Heart right ventricle (tissue), 16 donors: ENCODE results near the gene ALKBH2. TPM values are rescaled to one million over a fixed set of nuclear protein-coding genes. Genes with fewer than 3 reads are reported as not detected.
A peak's percentile ranks its signal among the peaks of the same experiment; 100 is the strongest.

Experiments used
- ATAC-seq, 8 donors: fragments of 200-7000 bp; cut with Tn5 transposase; one replicate each; pipeline ENCODE4 v1.9.1; 2020; ENCODE audit warnings: mild to moderate bottlenecking in 8 of 8, moderate library complexity in 8 of 8, moderate number of reproducible peaks in 1 of 8
- DNase-seq, 2 donors: peaks; one replicate each; pipeline ENCODE4 v3.0.0-alpha.2; 2020
- H3K27ac ChIP-seq, 10 donors: fragments of 200-600 bp; sonication (generic) in 2 of 10; one replicate each; pipeline versions ENCODE4 v1.5.0 to v1.8.0; 2020 to 2022; ENCODE audit warnings: mild to moderate bottlenecking in 3 of 10
- H3K27me3 ChIP-seq, 7 donors: fragments of 200-600 bp; one replicate each; pipeline ENCODE4 v1.8.0; 2021 to 2022; ENCODE audit warnings: mild to moderate bottlenecking in 2 of 7
- H3K36me3 ChIP-seq, 9 donors: fragments of 200-600 bp; sonication (generic) in 1 of 9; one replicate each; pipeline versions ENCODE4 v1.5.0 to v1.8.0; 2020 to 2022; ENCODE audit warnings: mild to moderate bottlenecking in 2 of 9
- H3K4me1 ChIP-seq, 9 donors: fragments of 200-600 bp; sonication (generic) in 1 of 9; one replicate each; pipeline versions ENCODE4 v1.5.0 to v1.8.0; 2020 to 2022; ENCODE audit warnings: mild to moderate bottlenecking in 4 of 9
- H3K4me3 ChIP-seq, 10 donors: fragments of 200-600 bp; sonication (generic) in 2 of 10; one replicate each; pipeline versions ENCODE4 v1.5.0 to v1.8.0; 2020 to 2022; ENCODE audit warnings: mild to moderate bottlenecking in 7 of 10, moderate library complexity in 2 of 10
- H3K9me3 ChIP-seq, 11 donors: fragments of 200-600 bp in 10 of 11; sonication (generic) in 2 of 11; one replicate each; pipeline versions ENCODE4 v1.5.0 to v1.8.0; 2013 to 2022; ENCODE audit warnings: mild to moderate bottlenecking in 2 of 11, control low read depth in 1 of 11, moderate library complexity in 1 of 11
- WGBS, 2 donors: extraction: QIAGEN DNeasy Blood & Tissue Kit; methylation state at CpG; one replicate each; pipeline ENCODE4 v1.1.7; 2013; ENCODE audit warnings: inconsistent platforms in 1 of 2; 5-methylcytosine and 5-hydroxymethylcytosine counted together
- intact Hi-C, 10 donors: fragments of 100-400 bp; cut with DNase I; formaldehyde crosslinking; loops; one replicate each; pipeline versions ENCODE4 v1.11.1 to v1.14.2; 2022
- polyA plus RNA-seq, 2 donors: library from polyadenylated mRNA; stranded (reverse); fragments of 200-250 nt; gene quantifications; one replicate each; pipeline ENCODE4 v1.2.3, GENCODE V29; 2013
- total RNA-seq, 10 donors: library from RNA; stranded (reverse); fragmentation: NEBNext Ultra II Directional in 3 of 10; extraction: Animal tissue kit (Norgen Biotek cat#: 25700) in 3 of 10; gene quantifications; one replicate each; pipeline versions ENCODE4 v1.2.1 to v1.2.4, GENCODE V29; 2021 to 2023
- TF ChIP-seq, protein P1 (sequence below), 9 donors: fragments of 200-600 bp; sonication (generic) in 2 of 9; IDR thresholded peaks; one replicate each; pipeline versions ENCODE4 v1.5.0 to v1.8.0; 2021 to 2022; ENCODE audit warnings: antibody characterized with exemption in 9 of 9, mild to moderate bottlenecking in 5 of 9, moderate library complexity in 1 of 9
- donor health status: Arrhythmogenic right ventricular cardiomyopathy.
- donor health status: ischemic (EF 13 %, LVEDD 7.1; RV severe dilation, severe dysfunction).
- donor health status: healthy with polysubstance abuse.
- donor health status: DM: no; HTN: yes; CAD: no.
- donor health status: DM: no; HTN: no; CAD: no.
- donor health status: ischemic (EF 25% LVEDD 6.9; RV normal size, moderate dysfunction).
- donor health status: ischemic (EF 25% LVEDD 5.7; RV mildly dilated, moderate dysfunction).
- donor health status: healthy.
- donor health status: DM: yes; HTN: yes; CAD: no.
- donor health status: Ischemic cardiomyopathy.
- donor health status: ischemic (EF 35%, LVEDD 5.7; RV mildly dilated, moderate dysfunction).
- donor health status: nonischemic (EF 11% LVEDD 7.7; RV severe dilation, severe dysfunction).
- donor health status: DM: yes; HTN: yes; CAD: no.
- donor health status: PGD.
- donor health status: ischemic (EF 29% LVEDD 5.4; RV normal size, mild dysfunction).
- donor health status: nonischemic (EF 23%, LVEDD 6.1; RV moderate dilation, normal function).

The ALKBH2 gene
- total and polyA plus RNA-seq, 12 donors, result 5.4 to 20.6 (median 7.5) TPM

- no peak overlapping the region for H3K4me3 ChIP-seq
- H3K9me3 ChIP-seq, result no peaks in the 10 kb centered on the region
- intact Hi-C loops, result loop anchor here in 9 of 10 donors (5.0 to 10.0 kb wide), 5 partner anchors 38 to 270 kb away; no protein-coding TSS in a partner anchor
- peak overlapping the region; percentile 84 to 99 (median 91) for H3K27ac ChIP-seq
- ATAC-seq (no peak), DNase-seq (no peak)
- peaks cover 0 to 11% (median 0%) of the 10 kb centered on the region in 9 donors for H3K36me3 ChIP-seq
- H3K27me3 ChIP-seq, result no peaks in the 10 kb centered on the region
- TF ChIP-seq, protein P1, sequence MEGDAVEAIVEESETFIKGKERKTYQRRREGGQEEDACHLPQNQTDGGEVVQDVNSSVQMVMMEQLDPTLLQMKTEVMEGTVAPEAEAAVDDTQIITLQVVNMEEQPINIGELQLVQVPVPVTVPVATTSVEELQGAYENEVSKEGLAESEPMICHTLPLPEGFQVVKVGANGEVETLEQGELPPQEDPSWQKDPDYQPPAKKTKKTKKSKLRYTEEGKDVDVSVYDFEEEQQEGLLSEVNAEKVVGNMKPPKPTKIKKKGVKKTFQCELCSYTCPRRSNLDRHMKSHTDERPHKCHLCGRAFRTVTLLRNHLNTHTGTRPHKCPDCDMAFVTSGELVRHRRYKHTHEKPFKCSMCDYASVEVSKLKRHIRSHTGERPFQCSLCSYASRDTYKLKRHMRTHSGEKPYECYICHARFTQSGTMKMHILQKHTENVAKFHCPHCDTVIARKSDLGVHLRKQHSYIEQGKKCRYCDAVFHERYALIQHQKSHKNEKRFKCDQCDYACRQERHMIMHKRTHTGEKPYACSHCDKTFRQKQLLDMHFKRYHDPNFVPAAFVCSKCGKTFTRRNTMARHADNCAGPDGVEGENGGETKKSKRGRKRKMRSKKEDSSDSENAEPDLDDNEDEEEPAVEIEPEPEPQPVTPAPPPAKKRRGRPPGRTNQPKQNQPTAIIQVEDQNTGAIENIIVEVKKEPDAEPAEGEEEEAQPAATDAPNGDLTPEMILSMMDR (IDR thresholded peaks at IDR 0.05), result no peak
- peaks cover 11 to 96% (median 73%) of the 10 kb centered on the region in 9 donors for H3K4me1 ChIP-seq
- WGBS, 2 donors, result 63 to 75% methylated on average over 2 of the region's 2 CpGs
Measured at GRCh38 chr12:109114644-109115043, 21.4 kb upstream of the ALKBH2 start.

DNA sequence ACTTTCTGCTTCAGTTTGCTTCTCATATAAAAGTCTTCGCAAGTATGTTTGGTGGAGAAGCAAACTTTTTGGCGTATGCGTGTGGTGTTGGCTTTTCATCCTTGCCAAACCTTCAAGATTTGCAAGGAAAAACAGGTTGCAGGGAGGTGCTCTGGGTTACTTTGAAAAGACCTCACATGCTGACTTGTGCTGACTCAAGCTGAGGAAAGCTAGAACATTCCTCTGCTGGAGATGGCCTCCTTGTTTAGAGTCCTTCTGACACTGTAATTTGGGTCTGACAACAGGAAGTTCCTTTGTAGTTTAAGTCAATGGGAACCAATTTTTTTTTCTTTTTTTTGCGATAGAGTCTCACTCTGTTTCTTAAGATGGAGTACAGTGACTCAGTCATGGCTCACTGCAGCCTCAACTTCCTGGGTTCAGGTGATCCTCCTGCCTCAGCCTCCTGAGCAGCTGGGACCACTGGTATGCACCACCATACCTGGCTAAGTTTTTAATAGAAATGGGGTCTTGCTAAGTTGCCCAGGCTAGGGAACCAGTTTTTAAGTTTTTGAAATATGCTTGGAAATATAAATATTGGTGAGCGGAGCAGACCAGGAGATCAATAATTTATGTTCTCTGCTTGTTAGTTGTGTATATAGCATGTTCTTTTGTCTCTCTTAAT is 20.5 kb upstream of the ALKBH2 start:
- no peak for ATAC-seq
- intact Hi-C loops, result loop anchor here in 6 of 10 donors (5.0 to 10.0 kb wide), 4 partner anchors 39 to 271 kb away; no protein-coding TSS in a partner anchor
- 93 to 95% methylated on average over 5 of the region's 5 CpGs for WGBS, 2 donors
- Histone ChIP-seq H3K4me3 (peak overlapping the region in 1 of 10 donors; percentile 11), H3K36me3 (peaks cover 0 to 19% (median 0%) of the 10 kb centered on the region in 9 donors), H3K9me3 (no peaks in the 10 kb centered on the region), H3K4me1 (peaks cover 10 to 87% (median 72%) of the 10 kb centered on the region in 9 donors), H3K27ac (peak overlapping the region; percentile 2 to 99 (median 90)), H3K27me3 (no peaks in the 10 kb centered on the region)
- TF ChIP-seq, protein P1 (IDR thresholded peaks at IDR 0.05), result no peak
- no peak for DNase-seq

DNA sequence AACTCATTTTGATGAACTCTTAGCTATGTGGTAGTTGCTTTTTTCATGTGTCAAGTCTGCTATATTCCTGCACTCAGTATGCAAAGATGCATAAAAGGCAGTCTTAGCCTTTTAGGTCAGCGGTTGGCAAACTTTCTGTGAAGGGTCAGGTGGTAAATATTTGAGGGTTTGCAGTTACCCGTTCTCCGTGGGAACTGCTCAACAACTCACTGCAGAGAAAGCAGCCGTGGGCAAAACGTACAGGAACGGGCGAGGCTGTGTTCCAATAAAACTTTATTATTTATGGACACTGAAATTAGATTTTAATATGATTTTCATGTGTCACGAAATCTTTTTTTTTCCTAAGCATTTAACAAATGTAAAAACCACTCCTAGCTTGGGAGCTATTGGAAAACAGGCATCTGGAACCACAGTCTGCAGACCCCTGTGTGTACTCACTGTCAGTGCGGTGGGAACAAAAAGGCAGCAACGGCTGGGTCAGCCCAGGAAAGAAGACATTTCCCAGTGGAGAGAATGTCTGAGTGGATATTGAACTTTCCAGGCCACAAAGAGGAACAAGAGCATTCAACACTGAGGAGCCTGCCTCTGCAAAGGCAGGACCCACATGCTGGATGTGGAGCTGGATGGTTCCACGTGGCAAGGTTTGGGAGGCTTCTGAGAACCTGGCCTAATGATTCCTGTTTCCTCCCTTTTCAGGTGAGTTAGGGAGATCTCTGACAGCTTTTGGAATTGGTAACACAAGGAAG is 19.6 kb upstream of the ALKBH2 start:
- H3K27me3 ChIP-seq, result no peaks in the 10 kb centered on the region
- H3K4me1 ChIP-seq, result peaks cover 10 to 78% (median 63%) of the 10 kb centered on the region in 9 donors
- no peaks in the 10 kb centered on the region for H3K9me3 ChIP-seq
- ATAC-seq (no peak), DNase-seq (no peak)
- TF ChIP-seq, protein P1 (IDR thresholded peaks at IDR 0.05), result no peak
- WGBS, 2 donors, result 69 to 79% methylated on average over 11 of the region's 11 CpGs
- peak overlapping the region in 2 of 10 donors; percentile 11 to 66 for H3K4me3 ChIP-seq
- H3K27ac ChIP-seq, result peak overlapping the region in 9 of 10 donors; percentile 40 to 99 (median 95)
- intact Hi-C loops, result loop anchor here in 6 of 10 donors (5.0 to 10.0 kb wide), 4 partner anchors 39 to 272 kb away; no protein-coding TSS in a partner anchor
- peaks cover 0 to 23% (median 1%) of the 10 kb centered on the region in 9 donors for H3K36me3 ChIP-seq

DNA sequence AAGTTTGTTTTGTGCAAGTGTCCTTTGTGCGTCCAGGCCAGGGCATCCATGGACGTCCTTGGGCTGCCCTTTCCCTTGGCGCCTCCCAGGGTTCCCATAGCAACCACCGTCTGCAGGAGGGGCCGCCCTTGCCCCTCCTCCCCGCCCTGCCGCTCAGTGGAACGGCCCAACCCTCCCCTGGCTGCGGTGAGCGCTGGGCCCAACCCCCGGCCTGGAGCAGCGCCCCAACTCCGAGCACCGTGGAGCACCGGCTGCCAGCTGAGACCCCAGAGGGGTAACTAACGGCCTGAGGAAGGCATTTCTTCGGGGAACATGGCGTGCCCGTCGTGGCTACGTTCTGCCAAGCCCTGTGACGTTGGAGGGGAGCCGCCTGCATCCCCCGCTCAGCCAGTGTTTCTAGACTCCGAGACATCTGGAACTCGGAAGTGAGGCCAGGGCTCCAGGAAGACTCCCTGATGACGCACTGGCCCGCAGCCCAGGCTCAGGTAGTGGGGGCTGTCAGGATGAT is 17.8 kb upstream of the ALKBH2 start:
- Histone ChIP-seq H3K36me3 (peaks cover 0 to 39% (median 16%) of the 10 kb centered on the region in 9 donors), H3K9me3 (no peaks in the 10 kb centered on the region), H3K27ac (peak overlapping the region; percentile 86 to 99 (median 96)), H3K4me3 (peak overlapping the region; percentile 37 to 77 (median 62)), H3K4me1 (peaks cover 10 to 60% (median 47%) of the 10 kb centered on the region in 9 donors), H3K27me3 (no peaks in the 10 kb centered on the region)
- DNase-seq (peak; percentile 94 to 96), ATAC-seq (peak; percentile 91 to 96 (median 95))
- intact Hi-C loops, result loop anchor here in 6 of 10 donors (2.0 to 10.0 kb wide), 5 partner anchors 41 to 274 kb away; no protein-coding TSS in a partner anchor
- WGBS, 2 donors, result 1 to 2% methylated on average over 28 of the region's 28 CpGs
- TF ChIP-seq, protein P1 (IDR thresholded peaks at IDR 0.05), result no peak
